Panc1 (cell line): Measurements from ENCODE around the gene ZFAND2B. TPM values are rescaled to one million over a fixed set of nuclear protein-coding genes. Genes with fewer than 3 reads are reported as not detected.

Experiments used
- ATAC-seq: fragments of 200-7000 bp; cut with Tn5 transposase; 2 replicates; pipeline ENCODE4 v1.9.1; 2020; ENCODE audit warnings: mild to moderate bottlenecking, moderate library complexity
- BruUV-seq: library from RNA; stranded (reverse); fragments of 400-500 nt; replicated peaks from 2 replicates; lab custom pipeline; 2021; lab: Mats Ljungman, UMichigan
- CTCF ChIA-PET: fragments of 300-600 bp; sonication (Branson Sonifier 250); formaldehyde crosslinking; loops from one replicate; lab custom pipeline; 2022; ENCODE audit warnings: antibody characterized with exemption; lab: Charles Lee
- POLR2A ChIA-PET: fragments of 300-600 bp; sonication (Branson Sonifier 250); formaldehyde crosslinking; loops from one replicate; lab custom pipeline; 2022; ENCODE audit warnings: antibody characterized with exemption; lab: Charles Lee
- DNase-seq: peaks from one replicate; pipeline ENCODE4 v3.0.0-alpha.2; 2010; ENCODE audit warnings: low read depth, low spot score
- H3K27ac ChIP-seq: 2 replicates; pipeline ENCODE4 v1.5.1; 2011; ENCODE audit warnings: mild to moderate bottlenecking, low read length, inconsistent platforms
- H3K27me3 ChIP-seq: fragments of 200-500 bp; sonication (Bioruptor generic); 2 replicates; pipeline ENCODE4 v1.6.0; 2014; ENCODE audit warnings: low read length, inconsistent platforms; ENCODE audit not compliant: control insufficient read depth, insufficient read depth
- H3K36me3 ChIP-seq: fragments of 200-500 bp; sonication (Bioruptor generic); 2 replicates; pipeline ENCODE4 v1.5.1; 2014; ENCODE audit warnings: inconsistent platforms, mild to moderate bottlenecking, low read length, moderate library complexity; ENCODE audit not compliant: control insufficient read depth, insufficient read depth
- H3K4me1 ChIP-seq: 2 replicates; pipeline ENCODE4 v1.5.1; 2011; ENCODE audit warnings: inconsistent platforms, mild to moderate bottlenecking, low read length, moderate library complexity; ENCODE audit not compliant: control insufficient read depth, insufficient read depth
- H3K4me3 ChIP-seq, 2 experiments: 2 replicates each; pipeline ENCODE4 v1.5.1; 2011 to 2012; ENCODE audit warnings: low read depth in 2 of 2, low read length in 2 of 2, mild to moderate bottlenecking in 2 of 2, inconsistent platforms in 1 of 2, moderate library complexity in 1 of 2
- H3K9me3 ChIP-seq: fragments of 200-500 bp; sonication (Bioruptor generic); 2 replicates; pipeline ENCODE4 v1.5.1; 2014; ENCODE audit warnings: low read depth, mild to moderate bottlenecking, inconsistent platforms, low read length, moderate library complexity; ENCODE audit not compliant: control insufficient read depth, insufficient read depth
- POLR2AphosphoS5 ChIP-seq: IDR thresholded peaks from 2 replicates; pipeline ENCODE4 v1.6.1; 2012; ENCODE audit warnings: mild to moderate bottlenecking, low read depth, low read length, moderate library complexity
- REST ChIP-seq, 2 experiments: IDR thresholded peaks; 2 replicates each; pipeline ENCODE4 v1.6.1; 2011 to 2012; ENCODE audit warnings: low read depth in 2 of 2, control low read depth in 1 of 2, low read length in 1 of 2, mild to moderate bottlenecking in 1 of 2, moderate library complexity in 1 of 2; ENCODE audit not compliant: insufficient read depth in 1 of 2
- SIN3A ChIP-seq: IDR thresholded peaks from 2 replicates; pipeline ENCODE4 v1.6.1; 2012; ENCODE audit warnings: low read depth, mild to moderate bottlenecking, low read length, moderate library complexity, borderline replicate concordance; ENCODE audit not compliant: insufficient read depth
- TCF7L2 ChIP-seq: IDR thresholded peaks from 2 replicates; pipeline ENCODE4 v1.6.1; 2011; ENCODE audit warnings: mild to moderate bottlenecking, low read depth, low read length, inconsistent platforms
- in situ Hi-C: cut with HindIII; loops from 2 replicates; pipeline ENCODE4 v1.10.0; 2016; ENCODE audit warnings: low sequenced_read_pairs, low pct_unique_long_range_greater_than_20kb
- intact Hi-C: fragments of 100-400 bp; cut with micrococcal nuclease; formaldehyde crosslinking; loops from one replicate; pipeline ENCODE4 v1.10.0; 2022; ENCODE audit not compliant: unreplicated experiment
- total RNA-seq: library from RNA; stranded (reverse); gene quantifications from one replicate; pipeline ENCODE4 v1.2.1, GENCODE V29; 2021; ENCODE audit not compliant: unreplicated experiment
- TF ChIP-seq, protein P1 (sequence below): fragments of 450-650 bp; IDR thresholded peaks from 2 replicates; pipeline ENCODE4 v1.5.1; 2017; ENCODE audit warnings: mild to moderate bottlenecking

The ZFAND2B gene
- total RNA-seq, 1 experiment from 2014 or later: 43.2 TPM

- H3K36me3 ChIP-seq: peaks cover 10% of the 10 kb centered on the region; the same call in 1 of the 2 replicates
- CTCF ChIA-PET: no interaction called here
- H3K27me3 ChIP-seq: no peaks in the 10 kb centered on the region
- no TSS peak for BruUV-seq
- ATAC-seq (no peak), DNase-seq (no peak)
- H3K4me1 ChIP-seq: peaks cover 8% of the 10 kb centered on the region
- POLR2A ChIA-PET: no interaction called here
- TF ChIP-seq, protein P1, sequence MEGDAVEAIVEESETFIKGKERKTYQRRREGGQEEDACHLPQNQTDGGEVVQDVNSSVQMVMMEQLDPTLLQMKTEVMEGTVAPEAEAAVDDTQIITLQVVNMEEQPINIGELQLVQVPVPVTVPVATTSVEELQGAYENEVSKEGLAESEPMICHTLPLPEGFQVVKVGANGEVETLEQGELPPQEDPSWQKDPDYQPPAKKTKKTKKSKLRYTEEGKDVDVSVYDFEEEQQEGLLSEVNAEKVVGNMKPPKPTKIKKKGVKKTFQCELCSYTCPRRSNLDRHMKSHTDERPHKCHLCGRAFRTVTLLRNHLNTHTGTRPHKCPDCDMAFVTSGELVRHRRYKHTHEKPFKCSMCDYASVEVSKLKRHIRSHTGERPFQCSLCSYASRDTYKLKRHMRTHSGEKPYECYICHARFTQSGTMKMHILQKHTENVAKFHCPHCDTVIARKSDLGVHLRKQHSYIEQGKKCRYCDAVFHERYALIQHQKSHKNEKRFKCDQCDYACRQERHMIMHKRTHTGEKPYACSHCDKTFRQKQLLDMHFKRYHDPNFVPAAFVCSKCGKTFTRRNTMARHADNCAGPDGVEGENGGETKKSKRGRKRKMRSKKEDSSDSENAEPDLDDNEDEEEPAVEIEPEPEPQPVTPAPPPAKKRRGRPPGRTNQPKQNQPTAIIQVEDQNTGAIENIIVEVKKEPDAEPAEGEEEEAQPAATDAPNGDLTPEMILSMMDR: no peak
- TF ChIP-seq POLR2AphosphoS5: no peak
- no peak for TF ChIP-seq TCF7L2
- TF ChIP-seq SIN3A: no peak
- no peak for TF ChIP-seq REST (IDR thresholded peaks at IDR 0.05; ENCODE audit: insufficient read depth in 1 of 2, low read depth in 2 of 2, low read length in 1 of 2)
- no peak overlapping the region for H3K4me3 ChIP-seq
- in situ Hi-C loops: no loop called here
- intact Hi-C loops: no loop called here
- H3K9me3 ChIP-seq: no peaks in the 10 kb centered on the region
- no peak overlapping the region for H3K27ac ChIP-seq
Observed at GRCh38 chr2:219225350-219225749, 18.8 kb downstream of the ZFAND2B start.

- DNase-seq (no peak), ATAC-seq (no peak)
- peaks cover 13% of the 10 kb centered on the region; the same call in 1 of the 2 replicates for H3K36me3 ChIP-seq
- intact Hi-C loops: no loop called here
- peaks cover 8% of the 10 kb centered on the region for H3K4me1 ChIP-seq
- no TSS peak for BruUV-seq
- H3K27me3 ChIP-seq: no peaks in the 10 kb centered on the region
- CTCF ChIA-PET: no interaction called here
- in situ Hi-C loops: no loop called here
- peak overlapping the region; percentile 91 for H3K27ac ChIP-seq
- peak overlapping the region; percentile 98 to 99 for H3K4me3 ChIP-seq
- no peak for TF ChIP-seq POLR2AphosphoS5
- H3K9me3 ChIP-seq: no peaks in the 10 kb centered on the region
- POLR2A ChIA-PET: interaction anchor here (0.6 to 2.1 kb wide), 2 partner anchors 17 to 52 kb away, joined by 6 to 11 read pairs; partner anchors contain the start of genes CNPPD1, GLB1L and STK16
Observed at GRCh38 chr2:219228041-219228910, 21.7 kb downstream of the ZFAND2B start.
